NCI-H2107 (cell line): ENCODE results near the gene SERPINA3.

ENCODE experiments used
- DNase-seq: peaks from one replicate; lab custom pipeline; 2025; lab: John Stamatoyannopoulos, UW

The SERPINA3 gene

GRCh38 chr14:94613720-94614644 is 1.8 kb downstream of the SERPINA3 start:
- DNase-seq, result no peak

- no peak for DNase-seq
Observed at GRCh38 chr14:94614802-94615201, 2.6 kb downstream of the SERPINA3 start.

- no peak for DNase-seq
Observed at GRCh38 chr14:94615254-94615653, 3.1 kb downstream of the SERPINA3 start.

- DNase-seq, result no peak
Observed at GRCh38 chr14:94615823-94616570, 3.8 kb downstream of the SERPINA3 start.

- no peak for DNase-seq
Observed at GRCh38 chr14:94617366-94617941, 5.3 kb downstream of the SERPINA3 start.

- DNase-seq, result no peak
Observed at GRCh38 chr14:94617988-94618822, 6.0 kb downstream of the SERPINA3 start.

- DNase-seq, result no peak
Observed at GRCh38 chr14:94619297-94619696, 7.1 kb downstream of the SERPINA3 start.

GRCh38 chr14:94620597-94620996 is 8.4 kb downstream of the SERPINA3 start:
- DNase-seq, result no peak

- no peak for DNase-seq
Observed at GRCh38 chr14:94621358-94622134, 9.4 kb downstream of the SERPINA3 start.

GRCh38 chr14:94622653-94623421 is 10.6 kb downstream of the SERPINA3 start:
- no peak for DNase-seq

GRCh38 chr14:94623422-94623809 is 11.2 kb downstream of the SERPINA3 start:
- DNase-seq, result no peak

GRCh38 chr14:94623856-94624499 is 11.8 kb downstream of the SERPINA3 start:
- DNase-seq, result no peak

- DNase-seq, result no peak
Observed at GRCh38 chr14:94624537-94625352, 12.6 kb downstream of the SERPINA3 start.

GRCh38 chr14:94625353-94625635 is 13.1 kb downstream of the SERPINA3 start:
- DNase-seq, result no peak

GRCh38 chr14:94628578-94628977 is 16.4 kb downstream of the SERPINA3 start:
- DNase-seq, result no peak

- no peak for DNase-seq
Observed at GRCh38 chr14:94630396-94630795, 18.2 kb downstream of the SERPINA3 start.

- no peak for DNase-seq
Observed at GRCh38 chr14:94631050-94631449, 18.9 kb downstream of the SERPINA3 start.

- no peak for DNase-seq
Observed at GRCh38 chr14:94631536-94632304, 19.5 kb downstream of the SERPINA3 start.

GRCh38 chr14:94632305-94632590 is 20.1 kb downstream of the SERPINA3 start:
- DNase-seq, result no peak
